Activated T-cell treated with anti-CD3 and anti-CD28 coated beads for 48 hours (primary cell): ENCODE measurements around the gene CRIM1.
"Not testable (repeated sequence)": the region's sequence is repeated elsewhere in the genome, so short reads cannot be mapped to it uniquely, and the experiment has no call there.

ENCODE experiments used
- DNase-seq: peaks from one replicate; pipeline ENCODE4 v3.0.0-alpha.2; 2020; ENCODE audit warnings: low read depth

CRIM1 gene, protein sequence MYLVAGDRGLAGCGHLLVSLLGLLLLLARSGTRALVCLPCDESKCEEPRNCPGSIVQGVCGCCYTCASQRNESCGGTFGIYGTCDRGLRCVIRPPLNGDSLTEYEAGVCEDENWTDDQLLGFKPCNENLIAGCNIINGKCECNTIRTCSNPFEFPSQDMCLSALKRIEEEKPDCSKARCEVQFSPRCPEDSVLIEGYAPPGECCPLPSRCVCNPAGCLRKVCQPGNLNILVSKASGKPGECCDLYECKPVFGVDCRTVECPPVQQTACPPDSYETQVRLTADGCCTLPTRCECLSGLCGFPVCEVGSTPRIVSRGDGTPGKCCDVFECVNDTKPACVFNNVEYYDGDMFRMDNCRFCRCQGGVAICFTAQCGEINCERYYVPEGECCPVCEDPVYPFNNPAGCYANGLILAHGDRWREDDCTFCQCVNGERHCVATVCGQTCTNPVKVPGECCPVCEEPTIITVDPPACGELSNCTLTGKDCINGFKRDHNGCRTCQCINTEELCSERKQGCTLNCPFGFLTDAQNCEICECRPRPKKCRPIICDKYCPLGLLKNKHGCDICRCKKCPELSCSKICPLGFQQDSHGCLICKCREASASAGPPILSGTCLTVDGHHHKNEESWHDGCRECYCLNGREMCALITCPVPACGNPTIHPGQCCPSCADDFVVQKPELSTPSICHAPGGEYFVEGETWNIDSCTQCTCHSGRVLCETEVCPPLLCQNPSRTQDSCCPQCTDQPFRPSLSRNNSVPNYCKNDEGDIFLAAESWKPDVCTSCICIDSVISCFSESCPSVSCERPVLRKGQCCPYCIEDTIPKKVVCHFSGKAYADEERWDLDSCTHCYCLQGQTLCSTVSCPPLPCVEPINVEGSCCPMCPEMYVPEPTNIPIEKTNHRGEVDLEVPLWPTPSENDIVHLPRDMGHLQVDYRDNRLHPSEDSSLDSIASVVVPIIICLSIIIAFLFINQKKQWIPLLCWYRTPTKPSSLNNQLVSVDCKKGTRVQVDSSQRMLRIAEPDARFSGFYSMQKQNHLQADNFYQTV

DNA sequence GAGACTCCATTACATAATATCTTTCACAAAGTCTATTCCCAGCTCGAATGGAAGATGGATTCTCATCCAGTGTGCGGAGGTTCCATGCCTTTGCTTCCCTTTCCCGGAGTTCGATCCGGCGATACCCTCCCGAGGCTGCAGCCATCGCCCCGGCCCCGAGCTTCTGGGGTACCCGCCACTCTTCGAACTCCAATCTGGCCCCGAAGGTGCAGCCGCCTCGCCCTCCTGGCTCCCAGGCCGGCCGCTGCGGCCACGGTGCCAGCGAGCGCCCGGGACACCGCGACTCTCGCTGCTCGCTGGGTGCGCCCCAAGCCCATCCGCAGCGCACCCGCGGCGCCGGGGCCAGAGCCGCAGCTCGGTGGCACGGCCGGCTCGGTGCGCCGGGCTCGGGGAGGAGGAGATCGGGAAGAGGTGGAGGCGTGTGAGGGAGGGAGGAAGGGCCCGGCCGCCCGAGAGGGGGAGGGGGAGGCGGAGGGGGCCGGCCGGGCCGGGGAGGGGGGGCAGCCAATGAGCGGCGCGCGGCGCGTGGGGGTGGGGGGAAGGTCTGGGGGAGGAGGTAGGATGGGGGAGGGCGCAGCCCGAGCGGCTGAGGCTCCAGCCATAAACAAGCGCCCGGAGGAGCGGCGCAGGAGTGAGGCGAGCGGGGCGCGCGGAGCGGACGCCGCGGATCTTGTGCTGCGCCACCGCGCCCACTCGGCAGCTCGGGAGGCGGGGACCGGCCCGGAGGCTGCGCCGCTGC lies at the start of gene CRIM1:
Gene CRIM1 (plus strand): TSS at position 628 of the 739 bp plus-strand sequence. CDS start 515 bp downstream, outside the sequence.
- DNase-seq, result peak; percentile 62

DNA sequence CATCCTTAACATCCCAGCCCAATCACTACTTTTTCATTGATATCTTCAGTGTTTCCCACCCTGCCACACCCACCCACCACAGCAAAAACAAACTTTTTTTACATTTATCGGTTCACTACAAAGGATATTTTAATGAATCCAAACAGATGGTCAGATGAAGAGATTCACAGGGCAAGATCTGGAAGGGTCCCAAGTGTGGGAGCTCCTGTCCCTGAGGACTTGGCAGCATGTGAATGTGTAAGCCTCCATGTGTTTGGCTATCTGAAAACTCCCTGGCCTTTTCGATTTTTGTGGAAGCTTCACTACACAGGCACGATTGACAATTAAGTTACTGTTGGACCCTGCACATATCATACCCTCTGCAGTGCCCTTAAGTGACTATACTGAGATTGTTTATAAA lies 48.1 kb upstream of the CRIM1 start:
- no peak for DNase-seq

DNA sequence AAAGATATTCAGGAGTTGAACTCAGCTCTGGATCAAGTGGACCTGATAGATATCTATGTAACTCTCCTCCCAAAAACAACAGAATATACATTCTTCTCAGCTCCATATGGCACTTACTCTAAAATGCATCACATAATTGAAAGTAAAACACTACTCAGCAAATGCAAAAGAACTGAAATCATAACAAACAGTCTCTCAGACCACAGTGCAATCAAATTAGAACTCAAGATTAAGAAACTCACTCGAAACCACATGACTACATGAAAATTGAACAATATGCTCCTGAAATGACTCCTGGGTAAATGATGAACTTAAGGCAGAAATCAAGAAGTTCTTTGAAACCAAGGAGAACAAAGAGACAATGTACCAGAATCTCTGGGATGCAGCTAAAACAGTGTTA lies 45.1 kb upstream of the CRIM1 start:
- not testable (repeated sequence) for DNase-seq

DNA sequence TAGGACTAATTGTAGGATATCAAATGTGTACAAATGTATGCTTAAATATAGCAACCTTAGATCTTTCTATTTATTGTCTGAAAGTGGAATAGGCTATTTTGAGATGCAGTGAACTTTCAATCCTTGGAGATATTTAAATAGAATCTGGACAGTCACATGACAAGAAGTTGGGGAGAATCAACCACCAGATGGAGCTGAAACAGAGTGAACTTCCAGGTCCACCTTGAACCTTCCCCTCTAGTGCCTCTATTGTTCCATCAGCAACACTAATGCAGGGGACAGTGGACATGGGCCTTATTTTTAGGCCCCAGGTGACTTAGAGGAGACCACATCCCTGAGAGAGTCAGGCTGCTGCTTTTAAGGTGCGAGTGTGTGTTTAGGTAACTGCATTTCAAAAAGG lies 37.0 kb upstream of the CRIM1 start:
- no peak for DNase-seq

DNA sequence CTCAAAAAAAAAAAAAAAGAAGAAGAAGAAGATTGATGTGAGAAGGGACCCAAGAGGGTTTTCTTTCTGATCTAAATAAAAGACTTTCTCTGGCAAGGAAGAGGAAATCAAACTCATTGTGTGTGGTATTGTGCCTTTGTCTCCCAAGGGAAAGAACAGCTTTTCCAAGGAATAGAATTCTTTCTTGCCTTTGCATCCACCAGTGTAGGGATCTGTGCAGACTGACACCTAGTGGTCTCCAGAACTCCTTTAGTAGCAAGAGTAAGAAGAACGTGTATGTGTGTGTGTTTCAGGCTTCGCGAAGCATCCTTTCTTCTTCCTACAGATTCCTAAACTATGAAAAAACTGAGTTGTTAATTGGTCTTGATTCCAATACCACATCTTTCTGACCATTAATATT lies 33.5 kb upstream of the CRIM1 start:
- no peak for DNase-seq

DNA sequence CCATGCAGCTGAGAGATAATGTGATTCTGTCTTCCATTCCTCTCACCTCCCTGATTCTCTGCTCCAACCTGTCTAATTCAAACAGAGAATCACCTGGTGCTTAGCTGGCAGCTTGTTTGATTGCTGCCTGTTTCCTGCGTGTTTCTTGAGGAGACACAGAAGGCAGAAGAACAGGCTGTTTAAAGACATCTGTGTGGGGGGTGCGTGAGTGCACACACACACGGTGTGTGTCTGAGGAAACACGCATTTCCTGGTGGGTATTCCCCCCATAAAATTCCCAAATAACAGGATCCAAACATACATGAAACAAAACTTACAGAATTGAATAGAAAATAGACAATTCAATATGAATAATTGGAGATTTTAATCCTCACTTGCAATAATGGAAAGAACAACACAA lies 29.3 kb upstream of the CRIM1 start:
- no peak for DNase-seq

DNA sequence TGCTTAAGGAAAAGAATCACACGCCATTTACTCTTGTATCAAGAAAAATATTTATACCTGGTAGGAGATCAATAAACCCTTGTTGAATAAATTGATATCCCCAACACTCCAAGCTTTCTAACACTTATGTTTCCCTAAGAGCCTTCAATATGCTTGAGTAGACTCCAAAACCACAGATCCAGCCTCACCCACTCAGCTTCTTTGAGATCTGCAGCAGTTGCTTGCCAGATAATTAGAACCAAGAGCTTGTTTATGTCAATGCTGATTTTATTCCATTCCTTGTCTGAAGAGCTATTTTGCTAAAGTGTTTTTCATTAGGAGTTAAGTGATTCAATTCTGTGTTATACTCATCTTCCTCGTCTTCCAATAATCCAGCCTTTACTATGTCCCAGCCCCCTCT lies 26.3 kb upstream of the CRIM1 start:
- DNase-seq, result no peak

DNA sequence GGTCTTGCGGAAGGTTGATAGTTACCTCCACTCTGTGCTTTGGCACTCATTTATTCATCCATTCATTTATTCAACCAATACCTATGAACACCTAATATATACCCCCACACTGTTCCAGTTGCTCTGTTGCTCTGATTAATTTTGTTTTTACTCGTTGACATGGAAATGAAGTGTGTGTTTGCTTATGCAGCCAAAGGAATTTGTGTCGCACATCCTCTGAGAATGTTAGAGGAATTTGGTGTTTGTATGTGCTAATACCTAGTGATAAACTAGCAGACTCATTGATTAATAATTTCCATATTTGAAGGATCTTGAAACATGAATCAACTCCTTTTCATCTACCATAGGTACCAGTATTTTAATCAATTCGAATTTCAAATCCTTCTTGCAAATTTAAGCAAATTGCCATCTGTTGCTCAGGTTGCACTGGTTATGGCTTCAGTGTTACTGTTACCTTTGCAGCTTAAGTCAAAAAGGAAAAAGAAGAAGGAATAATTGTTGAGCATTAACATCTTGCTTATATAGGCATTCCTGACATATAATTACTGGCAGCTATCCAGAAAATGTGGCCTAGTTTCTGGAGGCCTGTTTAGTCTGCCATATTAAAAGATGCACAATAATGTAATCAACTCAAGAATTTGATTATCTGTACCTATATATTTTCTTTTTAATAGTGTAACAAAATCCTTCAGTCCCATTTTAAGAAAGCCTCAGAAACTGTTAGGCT lies 25.7 kb upstream of the CRIM1 start:
- no peak for DNase-seq

DNA sequence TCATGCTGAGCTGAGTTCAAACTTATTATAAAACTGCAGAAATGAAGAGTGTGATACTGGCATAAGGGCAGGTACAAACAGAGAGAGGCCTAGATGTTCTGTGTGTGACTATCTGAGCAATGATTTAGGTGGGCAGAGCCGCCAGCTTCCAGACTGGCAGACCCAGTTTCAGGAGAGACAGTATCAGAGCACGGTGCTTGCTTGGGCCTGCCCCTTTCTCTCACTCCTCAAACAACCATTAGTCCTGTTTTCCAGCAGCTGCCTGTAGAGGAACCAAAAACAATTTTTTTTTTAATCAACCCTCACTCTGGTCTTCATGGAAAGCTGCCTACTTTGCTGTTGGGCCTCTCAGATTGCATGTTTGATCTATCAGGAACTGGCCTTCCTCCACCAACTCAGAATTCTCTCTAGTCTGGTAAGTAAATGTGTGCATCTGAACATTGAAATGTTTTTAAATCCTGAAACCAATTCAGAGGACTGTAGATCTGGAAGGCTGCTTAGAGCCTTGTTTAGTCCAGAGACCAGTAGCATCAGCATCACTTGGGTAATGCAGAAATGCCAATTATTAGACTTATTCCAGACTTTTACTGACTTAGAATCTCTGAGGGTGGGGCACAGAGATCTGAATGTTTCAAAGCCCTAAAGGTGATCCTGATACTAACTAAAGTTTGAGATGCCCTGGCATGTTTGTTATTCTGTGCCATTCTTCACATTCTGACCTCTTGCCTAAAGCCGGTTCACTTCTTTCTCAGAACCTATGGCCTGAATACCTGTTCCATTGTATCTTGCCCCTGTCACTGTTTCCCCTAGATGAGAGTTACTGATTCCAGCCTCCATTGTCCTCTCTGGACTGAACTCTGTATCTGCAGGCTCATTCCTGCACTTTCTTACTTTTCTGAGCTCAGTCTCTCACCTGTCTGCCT lies 24.8 kb upstream of the CRIM1 start:
- no peak for DNase-seq

DNA sequence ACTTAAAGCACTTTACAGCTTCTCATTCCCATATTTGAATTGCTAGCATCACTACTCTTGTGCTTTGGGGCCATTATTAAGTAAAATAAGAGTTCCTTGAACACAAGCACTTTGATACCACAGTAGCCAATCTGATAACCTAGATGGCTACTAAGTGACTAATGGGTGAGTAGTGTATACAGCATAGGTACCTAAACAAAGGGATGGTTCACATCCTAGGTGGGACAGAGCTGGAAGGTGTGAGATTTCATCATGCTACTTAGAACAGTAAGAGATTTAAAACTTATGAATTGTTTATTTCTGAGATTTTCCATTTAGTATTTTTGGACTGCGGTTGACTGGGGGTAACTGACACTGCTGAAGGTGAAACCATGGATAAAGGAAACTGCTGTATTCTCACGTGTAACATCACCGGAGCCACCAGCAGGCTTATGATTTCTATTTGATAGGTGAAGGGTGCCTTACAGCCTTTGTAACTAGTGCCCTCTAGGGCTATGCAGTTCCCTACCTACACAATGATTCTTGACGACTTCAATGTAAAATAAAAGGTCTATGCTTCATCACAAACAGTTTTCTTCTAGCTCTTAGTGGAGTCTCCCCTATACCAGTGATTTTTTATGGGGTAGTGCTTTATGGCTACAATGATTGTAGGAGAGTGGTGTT lies 22.1 kb upstream of the CRIM1 start:
- no peak for DNase-seq

DNA sequence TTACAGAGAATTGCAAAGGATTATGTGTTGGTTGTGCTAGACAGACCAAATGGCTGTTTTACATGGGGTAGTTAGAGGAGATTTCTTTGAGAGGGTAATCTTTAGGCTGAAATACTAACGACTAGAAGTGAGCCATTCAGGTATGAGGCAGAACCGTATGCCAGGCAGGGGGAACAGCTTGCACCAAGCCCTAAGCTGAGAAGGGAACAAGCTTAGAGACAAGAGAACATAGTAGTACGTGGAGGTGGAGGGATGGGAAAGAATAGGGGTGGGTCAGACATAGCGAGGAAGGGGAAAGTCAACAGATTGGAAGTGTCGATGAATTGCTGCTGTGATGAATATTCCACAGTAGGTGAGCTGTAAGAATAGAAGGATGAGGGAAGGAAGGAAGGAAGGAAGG lies 20.0 kb upstream of the CRIM1 start:
- no peak for DNase-seq

DNA sequence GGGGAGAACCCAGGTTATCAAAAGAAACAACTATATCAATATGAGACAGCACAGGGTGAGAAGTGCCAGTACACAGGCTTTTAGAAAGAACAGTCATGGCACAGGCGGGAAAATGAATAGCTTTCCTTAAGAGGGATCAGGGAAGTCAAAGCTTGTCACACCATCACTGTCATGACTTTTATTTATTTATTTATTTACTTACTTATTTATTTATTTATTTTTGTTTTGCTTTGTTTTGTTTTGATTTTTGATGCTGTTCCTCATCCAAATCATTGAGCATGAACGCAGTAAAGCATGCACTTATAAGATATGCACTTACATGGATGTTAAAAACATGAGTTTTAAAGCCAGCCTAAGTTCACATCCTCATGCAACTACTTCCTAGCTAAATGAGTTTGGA lies 19.3 kb upstream of the CRIM1 start:
- no peak for DNase-seq

DNA sequence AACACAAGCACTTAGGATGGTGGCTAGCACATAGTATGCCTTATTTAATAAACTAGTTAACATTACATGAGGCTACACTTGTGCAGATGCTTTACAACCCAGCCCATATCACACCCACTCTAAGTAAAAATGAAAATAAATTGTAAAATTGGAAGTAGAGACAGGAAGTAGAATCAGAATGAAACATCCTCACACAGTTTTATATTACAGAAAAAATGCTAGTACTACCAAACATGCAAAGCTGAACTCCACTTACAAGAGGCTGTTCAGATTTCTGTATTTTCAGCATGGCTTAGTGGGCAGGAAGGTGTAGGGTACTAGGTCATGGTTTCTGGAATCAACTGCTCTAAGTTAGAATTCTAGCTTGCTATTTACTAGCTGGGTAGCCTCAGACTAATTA lies 18.2 kb upstream of the CRIM1 start:
- DNase-seq, result no peak

DNA sequence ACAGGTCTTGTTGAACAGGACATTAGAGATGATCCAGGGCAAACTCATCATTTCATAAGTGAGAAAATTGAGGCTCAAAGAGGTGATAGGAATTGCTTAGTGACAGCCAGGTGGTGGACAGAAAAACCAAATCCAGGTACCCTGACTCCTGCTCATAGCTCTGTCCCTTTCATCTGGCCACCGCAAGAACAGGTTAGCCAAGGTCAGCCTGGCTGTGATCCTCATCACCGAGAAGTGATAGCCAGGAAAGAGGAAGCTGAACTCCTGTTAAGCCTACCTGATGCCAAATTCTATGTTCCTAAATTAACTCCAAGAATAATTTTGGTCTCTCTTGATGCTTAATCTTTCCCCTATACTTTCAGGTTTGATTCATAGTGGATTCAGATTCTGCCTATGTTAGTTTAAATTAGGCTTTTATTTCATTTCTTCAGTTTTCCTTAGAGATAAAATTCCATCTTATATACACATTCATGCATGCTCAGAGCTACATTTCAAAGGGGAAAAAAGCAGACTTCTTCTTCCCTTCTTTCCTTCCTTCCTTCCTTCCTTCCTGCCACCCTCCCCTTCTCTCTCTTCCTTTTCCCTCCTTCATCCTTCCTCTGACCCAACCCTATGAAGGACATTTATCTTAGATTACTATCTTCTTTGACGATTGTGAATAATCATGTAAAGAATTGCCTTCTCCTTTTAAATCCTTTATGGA lies 17.3 kb upstream of the CRIM1 start:
- no peak for DNase-seq

DNA sequence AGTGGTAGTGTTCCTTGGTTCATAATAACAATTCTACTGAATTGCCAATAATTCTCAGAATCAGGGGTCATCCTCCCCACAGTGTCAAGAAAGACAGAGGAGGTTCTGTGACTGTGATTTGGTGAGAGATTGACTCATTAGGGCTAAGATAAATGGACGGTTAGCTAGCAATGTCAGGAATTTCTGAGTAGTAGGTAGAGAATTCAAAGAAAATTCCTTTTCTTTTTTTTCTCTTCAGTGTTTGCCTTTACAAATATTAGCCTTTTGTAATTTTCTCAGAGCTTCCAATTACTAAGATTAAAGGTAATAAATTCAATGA lies 16.8 kb upstream of the CRIM1 start:
- DNase-seq, result no peak

DNA sequence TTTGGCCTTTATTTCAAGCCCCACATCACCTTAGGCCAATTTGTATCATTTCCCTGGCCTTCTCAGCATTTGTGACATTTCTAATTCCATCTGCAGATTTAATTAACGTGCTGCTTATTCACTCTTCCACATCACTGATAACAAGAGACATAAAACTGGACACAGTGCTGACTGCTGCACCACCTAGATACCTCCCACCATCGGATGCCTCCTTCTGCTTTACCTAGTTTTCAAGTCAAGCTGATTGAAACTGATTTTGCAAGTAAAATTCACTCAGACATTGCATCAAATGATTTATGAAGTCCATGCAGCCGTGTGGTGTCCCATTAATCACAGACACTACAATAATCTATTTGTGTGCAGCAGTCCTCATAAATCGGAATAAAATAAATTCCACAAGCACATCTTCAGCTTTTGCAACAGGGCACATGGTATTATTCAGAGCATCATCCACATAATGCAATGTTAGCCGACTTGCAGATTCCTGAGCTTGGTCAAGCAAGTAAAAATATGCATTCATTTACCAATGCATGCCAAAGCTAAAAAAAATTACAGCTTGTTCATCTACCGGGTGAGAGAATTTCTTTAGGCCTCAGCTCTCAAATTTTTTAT lies 15.9 kb upstream of the CRIM1 start:
- no peak for DNase-seq

DNA sequence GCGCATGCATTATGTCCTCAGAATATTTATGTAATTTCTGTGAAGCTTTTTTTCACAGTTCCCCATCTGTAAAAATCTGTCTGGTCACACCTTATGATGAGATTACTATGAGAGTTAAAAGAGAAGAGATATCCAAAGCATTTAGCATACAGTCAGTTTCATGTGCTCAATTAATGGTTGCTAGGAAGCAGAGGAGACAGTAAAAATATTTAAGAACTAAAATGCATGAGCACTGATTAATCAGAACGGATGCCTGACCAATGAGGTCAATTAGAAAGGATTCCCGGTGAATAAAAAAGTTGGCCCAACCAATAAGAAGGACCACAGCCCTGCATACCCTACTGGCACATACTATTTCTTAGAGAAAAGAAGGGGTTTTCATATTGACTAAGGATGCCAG lies 12.0 kb upstream of the CRIM1 start:
- no peak for DNase-seq

DNA sequence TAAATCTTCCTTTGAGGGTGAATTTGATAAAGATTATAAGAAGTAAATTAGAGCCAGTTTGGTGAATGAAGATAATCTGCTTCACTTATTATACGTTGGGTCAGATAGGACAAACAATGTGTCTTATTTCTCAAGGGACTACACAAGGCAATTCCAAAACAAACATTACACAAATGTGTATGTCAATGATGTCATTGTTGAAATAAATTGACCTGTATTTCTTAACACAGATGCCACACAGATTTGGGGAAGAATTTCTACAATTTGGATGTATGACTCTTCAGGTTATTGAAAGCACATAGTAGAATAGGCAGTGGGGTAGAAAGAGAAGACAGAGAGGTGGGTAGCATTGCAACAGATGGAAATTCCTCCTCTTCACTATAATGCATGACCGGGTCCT lies 6.9 kb upstream of the CRIM1 start:
- no peak for DNase-seq

DNA sequence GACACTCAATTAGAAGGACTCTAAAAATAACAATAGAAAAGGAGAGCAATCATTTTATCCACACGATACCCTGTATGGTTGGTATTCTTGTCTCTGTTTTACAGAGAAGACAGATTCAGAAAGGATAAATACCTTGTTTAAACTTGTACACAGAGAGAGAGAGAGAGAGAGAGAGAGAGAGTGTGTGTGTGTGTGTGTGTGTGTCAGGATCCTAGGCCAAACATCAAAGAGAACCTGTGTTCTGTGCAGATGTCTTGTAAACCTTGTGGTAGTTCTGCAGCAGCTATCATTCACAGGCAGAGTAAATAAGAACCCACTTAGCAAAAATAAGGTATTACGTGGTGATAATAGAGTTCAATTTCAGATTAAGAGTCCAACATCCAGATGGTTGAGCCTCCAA lies 4.3 kb upstream of the CRIM1 start:
- DNase-seq, result no peak
